ENCODE data around the gene TTK.
"Not testable (repeated sequence)": the region's sequence is repeated elsewhere in the genome, so short reads cannot be mapped to it uniquely, and the experiment has no call there.

The TTK gene

GRCh38 chr6:80022803-80023202 lies 18.4 kb downstream of the TTK start:
- DNase-seq = peak; percentile 83

- DNase-seq = no peak
Measured at GRCh38 chr6:80028589-80028988, 24.1 kb downstream of the TTK start.

- DNase-seq = no peak
Measured at GRCh38 chr6:80029470-80029869, 25.0 kb downstream of the TTK start.

GRCh38 chr6:80048220-80048619 lies 43.8 kb downstream of the TTK start:
- DNase-seq = not testable (repeated sequence)

- no peak for DNase-seq
Measured at GRCh38 chr6:80060774-80061173, 56.3 kb downstream of the TTK start.

GRCh38 chr6:80068146-80068545 lies 63.7 kb downstream of the TTK start:
- DNase-seq = not testable (repeated sequence)

GRCh38 chr6:80070431-80070830 lies 66.0 kb downstream of the TTK start:
- DNase-seq = not testable (repeated sequence)

- DNase-seq = no peak
Measured at GRCh38 chr6:80077067-80077466, 72.6 kb downstream of the TTK start.

- DNase-seq = no peak
Measured at GRCh38 chr6:80088637-80089036, 84.2 kb downstream of the TTK start.

GRCh38 chr6:80091506-80091905 lies 87.1 kb downstream of the TTK start:
- no peak for DNase-seq
